HepG2 (cell line): Measurements from ENCODE around the gene PYCARD. TPM values are rescaled to one million over a fixed set of nuclear protein-coding genes. Genes with fewer than 3 reads are reported as not detected.

Experiments
- ATAC-seq: fragments of 200-7000 bp; cut with Tn5 transposase; 3 replicates; pipeline ENCODE4 v1.9.1; 2020; ENCODE audit warnings: mild to moderate bottlenecking, moderate library complexity
- BruUV-seq: library from RNA; stranded (reverse); fragments of 400-500 nt; replicated peaks from 2 replicates; lab custom pipeline; 2021; lab: Mats Ljungman, UMichigan
- CTCF ChIA-PET: fragments of 300-600 bp; formaldehyde crosslinking; extraction: SDS; loops from one replicate; lab custom pipeline; 2021; ENCODE audit warnings: low total read pairs, inconsistent platforms, low intra/inter-chr PET ratio; lab: Yijun Ruan, JAX
- POLR2A ChIA-PET: fragments of 350-600 bp; sonication (Branson Sonifier 250); formaldehyde crosslinking; loops from one replicate; lab custom pipeline; 2020; ENCODE audit warnings: antibody characterized with exemption, inconsistent platforms; lab: Yijun Ruan, JAX
- DNase-seq: peaks from one replicate; pipeline ENCODE4 v3.0.0-alpha.2; 2015; ENCODE audit warnings: low spot score
- FAIRE-seq: peaks from 3 replicates; lab custom pipeline; 2011; peaks lifted over from hg19 to GRCh38; lab: Jason Lieb, UNC
- H2AFZ ChIP-seq: one replicate; pipeline ENCODE4 v1.6.1; 2011; ENCODE audit warnings: low read length, inconsistent platforms
- H3K27ac ChIP-seq: fragments of 300-600 bp; 3 replicates; pipeline ENCODE4 v1.8.0; 2011; ENCODE audit warnings: mixed run types, mild to moderate bottlenecking, mixed read lengths, low read length, inconsistent platforms; ENCODE audit not compliant: insufficient read depth; ENCODE audit errors: extremely low read length
- H3K27me3 ChIP-seq, 2 experiments: fragments of 200-600 bp in 1 of 2; 2 replicates in 1 of 2; 3 replicates in 1 of 2; pipeline versions ENCODE4 v1.6.0 to v1.8.0; 2011; ENCODE audit warnings: low read length in 2 of 2, mild to moderate bottlenecking in 2 of 2, moderate library complexity in 2 of 2, inconsistent platforms in 1 of 2; ENCODE audit not compliant: insufficient read depth in 2 of 2, control insufficient read depth in 1 of 2
- H3K36me3 ChIP-seq, 2 experiments: fragments of 200-600 bp in 1 of 2; replicated peaks in 1 of 2; 2 replicates in 1 of 2; 3 replicates in 1 of 2; pipeline versions ENCODE4 v1.5.1 to v1.8.0; 2011; ENCODE audit warnings: low read length in 2 of 2, inconsistent platforms in 1 of 2; ENCODE audit not compliant: insufficient read depth in 2 of 2, control insufficient read depth in 1 of 2
- H3K4me1 ChIP-seq: 2 replicates; pipeline ENCODE4 v1.5.1; 2012; ENCODE audit warnings: low read length, inconsistent platforms; ENCODE audit not compliant: insufficient read depth
- H3K4me2 ChIP-seq: 2 replicates; pipeline ENCODE4 v1.6.0; 2011; ENCODE audit warnings: low read depth, low read length, inconsistent platforms
- H3K4me3 ChIP-seq, 3 experiments: fragments of 200-600 bp in 1 of 3; sonication (generic), shearing (Covaris generic) in 1 of 3; replicated peaks in 1 of 3; 2 replicates each; pipeline ENCODE4 v1.5.1; 2011 to 2016; ENCODE audit warnings: low read length in 3 of 3, inconsistent platforms in 2 of 3, low read depth in 2 of 3, mild to moderate bottlenecking in 2 of 3, control low read depth in 1 of 3, mixed read lengths in 1 of 3; ENCODE audit not compliant: insufficient read depth in 1 of 3
- H3K79me2 ChIP-seq: one replicate; pipeline ENCODE4 v1.6.1; 2011; ENCODE audit warnings: low read length, inconsistent platforms; ENCODE audit not compliant: insufficient read depth
- H3K9ac ChIP-seq: 2 replicates; pipeline ENCODE4 v1.6.0; 2011; ENCODE audit warnings: mild to moderate bottlenecking, low read depth, low read length, inconsistent platforms; ENCODE audit not compliant: insufficient read depth
- H3K9me3 ChIP-seq: 2 replicates; pipeline ENCODE4 v1.5.1; 2012; ENCODE audit warnings: mild to moderate bottlenecking, low read length
- H4K20me1 ChIP-seq: 2 replicates; pipeline ENCODE4 v1.6.0; 2011; ENCODE audit warnings: inconsistent platforms, mild to moderate bottlenecking, low read length, moderate library complexity; ENCODE audit not compliant: insufficient read depth
- HNRNPLL ChIP-seq: fragments of 200-400 bp; formaldehyde crosslinking; IDR thresholded peaks from 2 replicates; pipeline ENCODE4 v1.6.1; 2017; ENCODE audit warnings: mild to moderate bottlenecking, low read depth, low read length; ENCODE audit not compliant: poor library complexity, severe bottlenecking
- MXD1 ChIP-seq: sonication (generic); formaldehyde crosslinking; IDR thresholded peaks from 2 replicates; pipeline ENCODE4 v1.4.0; 2020; ENCODE audit warnings: mild to moderate bottlenecking, missing genetic modification reagents
- RAD51 ChIP-seq: fragments of 450-650 bp; IDR thresholded peaks from 2 replicates; pipeline ENCODE4 v1.6.1; 2016; ENCODE audit warnings: borderline replicate concordance
- RBFOX2 ChIP-seq: fragments of 200-400 bp; formaldehyde crosslinking; IDR thresholded peaks from 2 replicates; pipeline ENCODE4 v1.6.1; 2017; ENCODE audit warnings: low read depth, mild to moderate bottlenecking, low read length
- RBM22 ChIP-seq: fragments of 200-400 bp; formaldehyde crosslinking; optimal IDR thresholded peaks from 2 replicates; pipeline ENCODE3; 2017; ENCODE audit warnings: mild to moderate bottlenecking, low read length, moderate library complexity
- SNAPC2 ChIP-seq: sonication (generic); formaldehyde crosslinking; IDR thresholded peaks from 2 replicates; pipeline ENCODE4 v1.8.1; 2022; ENCODE audit warnings: mild to moderate bottlenecking, missing genetic modification reagents
- WGBS: methylation state at CpG from one replicate; pipeline ENCODE4 v1.1.6; 2017; ENCODE audit warnings: low lambda C conversion rate; 5-methylcytosine and 5-hydroxymethylcytosine counted together
- in situ Hi-C: cut with HindIII; loops from 2 replicates; pipeline ENCODE4 v1.10.0; 2017; ENCODE audit warnings: low pct_unique_long_range_greater_than_20kb; ENCODE audit not compliant: extremely low pct_ligation_motif_present
- intact Hi-C: fragments of 100-400 bp; cut with micrococcal nuclease; formaldehyde crosslinking; loops from one replicate; pipeline ENCODE4 v1.10.0; 2022; ENCODE audit not compliant: unreplicated experiment
- polyA plus RNA-seq, 8 experiments: library from polyadenylated mRNA; depleted of rRNA in 3 of 8; stranded (reverse) in 7 of 8; unstranded in 1 of 8; fragments of >200 nt; fragmentation: Illumina TruSeq in 4 of 8; extraction: Trizol in 4 of 8; gene quantifications; 2 replicates each; pipeline versions ENCODE4 v1.2.1 to v1.2.3, GENCODE V29; 2011 to 2016; ENCODE audit warnings: low read depth in 4 of 8, missing spikeins in 1 of 8, mixed read lengths in 1 of 8; ENCODE audit not compliant: insufficient read depth in 1 of 8
- total RNA-seq, 5 experiments: library from RNA; depleted of rRNA; stranded (reverse); fragments of >200 nt; fragmentation: Illumina TruSeq; extraction: Trizol; gene quantifications; 2 replicates each; pipeline ENCODE4 v1.2.3, GENCODE V29; 2016; ENCODE audit warnings: low read depth in 1 of 5
- TF ChIP-seq, protein P1 (sequence below): sonication (generic); formaldehyde crosslinking; IDR thresholded peaks from one replicate; pipeline ENCODE4 v1.5.1; 2020; ENCODE audit warnings: mild to moderate bottlenecking, missing genetic modification reagents; ENCODE audit errors: not compliant biosample characterization
- TF ChIP-seq, protein P2 (sequence below): sonication (generic); formaldehyde crosslinking; IDR thresholded peaks from 2 replicates; pipeline ENCODE4 v1.8.1; 2022; ENCODE audit warnings: low read depth, mild to moderate bottlenecking, missing genetic modification reagents

Gene PYCARD
- total and polyA plus RNA-seq, 2 of the 13 experiments (the other 11 are each of a cell fraction or from before 2014, with no cell fraction given): 4.8 to 9.2 TPM

DNA sequence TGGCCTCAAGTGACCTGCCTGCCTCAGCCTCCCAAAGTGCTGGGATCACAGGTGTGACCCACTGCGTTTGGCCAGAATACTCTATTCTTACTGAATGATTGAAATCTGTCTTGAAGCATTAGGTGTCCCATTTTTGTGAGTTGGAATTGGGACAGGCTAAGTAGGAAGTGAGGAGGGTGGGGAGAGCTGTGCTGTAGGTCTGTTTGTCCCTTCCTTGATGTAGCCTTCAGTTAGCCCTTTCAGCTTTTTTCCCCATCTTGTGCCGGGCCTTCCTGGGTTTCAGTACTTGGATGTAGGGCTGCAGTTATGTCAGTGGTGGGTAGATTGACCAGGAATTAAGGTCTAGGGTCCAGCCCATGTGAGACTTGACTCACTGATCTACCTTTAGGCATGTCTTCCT, 8.7 kb downstream of the PYCARD start (continued):
- TF ChIP-seq, protein P1, sequence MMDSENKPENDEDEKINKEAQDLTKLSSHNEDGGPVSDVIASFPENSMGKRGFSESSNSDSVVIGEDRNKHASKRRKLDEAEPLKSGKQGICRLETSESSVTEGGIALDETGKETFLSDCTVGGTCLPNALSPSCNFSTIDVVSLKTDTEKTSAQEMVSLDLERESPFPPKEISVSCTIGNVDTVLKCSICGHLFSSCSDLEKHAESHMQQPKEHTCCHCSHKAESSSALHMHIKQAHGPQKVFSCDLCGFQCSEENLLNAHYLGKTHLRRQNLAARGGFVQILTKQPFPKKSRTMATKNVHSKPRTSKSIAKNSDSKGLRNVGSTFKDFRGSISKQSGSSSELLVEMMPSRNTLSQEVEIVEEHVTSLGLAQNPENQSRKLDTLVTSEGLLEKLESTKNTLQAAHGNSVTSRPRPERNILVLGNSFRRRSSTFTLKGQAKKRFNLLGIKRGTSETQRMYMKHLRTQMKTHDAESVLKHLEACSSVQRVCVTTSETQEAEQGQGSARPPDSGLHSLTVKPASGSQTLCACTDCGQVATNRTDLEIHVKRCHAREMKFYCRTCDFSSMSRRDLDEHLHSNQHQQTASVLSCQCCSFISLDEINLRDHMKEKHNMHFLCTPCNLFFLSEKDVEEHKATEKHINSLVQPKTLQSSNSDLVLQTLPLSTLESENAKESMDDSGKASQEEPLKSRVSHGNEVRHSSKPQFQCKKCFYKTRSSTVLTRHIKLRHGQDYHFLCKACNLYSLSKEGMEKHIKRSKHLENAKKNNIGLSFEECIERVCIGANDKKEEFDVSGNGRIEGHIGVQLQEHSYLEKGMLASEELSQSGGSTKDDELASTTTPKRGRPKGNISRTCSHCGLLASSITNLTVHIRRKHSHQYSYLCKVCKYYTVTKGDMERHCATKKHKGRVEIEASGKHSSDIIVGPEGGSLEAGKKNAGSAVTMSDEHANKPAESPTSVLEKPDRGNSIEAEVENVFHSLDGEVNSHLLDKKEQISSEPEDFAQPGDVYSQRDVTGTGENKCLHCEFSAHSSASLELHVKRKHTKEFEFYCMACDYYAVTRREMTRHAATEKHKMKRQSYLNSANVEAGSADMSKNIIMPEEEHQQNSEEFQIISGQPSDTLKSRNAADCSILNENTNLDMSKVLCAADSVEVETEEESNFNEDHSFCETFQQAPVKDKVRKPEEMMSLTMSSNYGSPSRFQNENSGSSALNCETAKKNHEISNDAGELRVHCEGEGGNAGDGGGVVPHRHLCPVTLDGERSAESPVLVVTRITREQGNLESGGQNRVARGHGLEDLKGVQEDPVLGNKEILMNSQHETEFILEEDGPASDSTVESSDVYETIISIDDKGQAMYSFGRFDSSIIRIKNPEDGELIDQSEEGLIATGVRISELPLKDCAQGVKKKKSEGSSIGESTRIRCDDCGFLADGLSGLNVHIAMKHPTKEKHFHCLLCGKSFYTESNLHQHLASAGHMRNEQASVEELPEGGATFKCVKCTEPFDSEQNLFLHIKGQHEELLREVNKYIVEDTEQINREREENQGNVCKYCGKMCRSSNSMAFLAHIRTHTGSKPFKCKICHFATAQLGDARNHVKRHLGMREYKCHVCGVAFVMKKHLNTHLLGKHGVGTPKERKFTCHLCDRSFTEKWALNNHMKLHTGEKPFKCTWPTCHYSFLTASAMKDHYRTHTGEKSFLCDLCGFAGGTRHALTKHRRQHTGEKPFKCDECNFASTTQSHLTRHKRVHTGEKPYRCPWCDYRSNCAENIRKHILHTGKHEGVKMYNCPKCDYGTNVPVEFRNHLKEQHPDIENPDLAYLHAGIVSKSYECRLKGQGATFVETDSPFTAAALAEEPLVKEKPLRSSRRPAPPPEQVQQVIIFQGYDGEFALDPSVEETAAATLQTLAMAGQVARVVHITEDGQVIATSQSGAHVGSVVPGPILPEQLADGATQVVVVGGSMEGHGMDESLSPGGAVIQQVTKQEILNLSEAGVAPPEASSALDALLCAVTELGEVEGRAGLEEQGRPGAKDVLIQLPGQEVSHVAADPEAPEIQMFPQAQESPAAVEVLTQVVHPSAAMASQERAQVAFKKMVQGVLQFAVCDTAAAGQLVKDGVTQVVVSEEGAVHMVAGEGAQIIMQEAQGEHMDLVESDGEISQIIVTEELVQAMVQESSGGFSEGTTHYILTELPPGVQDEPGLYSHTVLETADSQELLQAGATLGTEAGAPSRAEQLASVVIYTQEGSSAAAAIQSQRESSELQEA (CRISPR knock-in tag): no peak
- peak; percentile 62 for TF ChIP-seq RBM22
- TF ChIP-seq, all 625 proteins: peak for 3

- CTCF ChIA-PET: no interaction called here
- FAIRE-seq: no peak
- H3K9me3 ChIP-seq: no peaks in the 10 kb centered on the region
- no TSS peak for BruUV-seq
- peaks cover 42% of the 10 kb centered on the region for H4K20me1 ChIP-seq
- WGBS: 97% methylated on average over 16 of the region's 16 CpGs
- H2AFZ ChIP-seq: no peak overlapping the region
- 0 out of 2 replicates have a peak, but pooled peaks cover 5% of the 10 kb centered on the region for H3K4me1 ChIP-seq
- H3K9ac ChIP-seq: no peak overlapping the region
- no peaks in the 10 kb centered on the region for H3K79me2 ChIP-seq
- POLR2A ChIA-PET: interaction anchor here (1.2 to 2.6 kb wide), 6 partner anchors 8 to 15 kb away, joined by 3 to 13 read pairs (median 6); partner anchors contain the start of gene FUS
- H3K4me2 ChIP-seq: no peak overlapping the region
- no peak for DNase-seq
- in situ Hi-C loops (no loop called here), intact Hi-C loops (no loop called here)
- H3K36me3 ChIP-seq: peaks cover 43 to 77% of the 10 kb centered on the region in 2 experiments
- H3K27me3 ChIP-seq: no peaks in the 10 kb centered on the region
- ATAC-seq: no peak
- no peak overlapping the region for H3K27ac ChIP-seq
- H3K4me3 ChIP-seq: no peak overlapping the region
- TF ChIP-seq, protein P2, sequence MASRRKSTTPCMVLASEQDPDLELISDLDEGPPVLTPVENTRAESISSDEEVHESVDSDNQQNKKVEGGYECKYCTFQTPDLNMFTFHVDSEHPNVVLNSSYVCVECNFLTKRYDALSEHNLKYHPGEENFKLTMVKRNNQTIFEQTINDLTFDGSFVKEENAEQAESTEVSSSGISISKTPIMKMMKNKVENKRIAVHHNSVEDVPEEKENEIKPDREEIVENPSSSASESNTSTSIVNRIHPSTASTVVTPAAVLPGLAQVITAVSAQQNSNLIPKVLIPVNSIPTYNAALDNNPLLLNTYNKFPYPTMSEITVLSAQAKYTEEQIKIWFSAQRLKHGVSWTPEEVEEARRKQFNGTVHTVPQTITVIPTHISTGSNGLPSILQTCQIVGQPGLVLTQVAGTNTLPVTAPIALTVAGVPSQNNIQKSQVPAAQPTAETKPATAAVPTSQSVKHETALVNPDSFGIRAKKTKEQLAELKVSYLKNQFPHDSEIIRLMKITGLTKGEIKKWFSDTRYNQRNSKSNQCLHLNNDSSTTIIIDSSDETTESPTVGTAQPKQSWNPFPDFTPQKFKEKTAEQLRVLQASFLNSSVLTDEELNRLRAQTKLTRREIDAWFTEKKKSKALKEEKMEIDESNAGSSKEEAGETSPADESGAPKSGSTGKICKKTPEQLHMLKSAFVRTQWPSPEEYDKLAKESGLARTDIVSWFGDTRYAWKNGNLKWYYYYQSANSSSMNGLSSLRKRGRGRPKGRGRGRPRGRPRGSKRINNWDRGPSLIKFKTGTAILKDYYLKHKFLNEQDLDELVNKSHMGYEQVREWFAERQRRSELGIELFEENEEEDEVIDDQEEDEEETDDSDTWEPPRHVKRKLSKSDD: no peak
- no peak for TF ChIP-seq HNRNPLL
- no peak for TF ChIP-seq RAD51
- TF ChIP-seq RBFOX2: peak; percentile 36; the same call in 1 of the 2 replicates
- no peak for TF ChIP-seq SNAPC2 (CRISPR knock-in tag)
- TF ChIP-seq MXD1 (CRISPR knock-in tag): no peak
Observed at GRCh38 chr16:31192856-31193642, 9.5 kb downstream of the PYCARD start.
